Panc1 (cell line): ENCODE results near the gene ARFRP1. TPM values are rescaled to one million over a fixed set of nuclear protein-coding genes. Genes with fewer than 3 reads are reported as not detected.

Experiments
- ATAC-seq: fragments of 200-7000 bp; cut with Tn5 transposase; 2 replicates; pipeline ENCODE4 v1.9.1; 2020; ENCODE audit warnings: mild to moderate bottlenecking, moderate library complexity
- BruUV-seq: library from RNA; stranded (reverse); fragments of 400-500 nt; replicated peaks from 2 replicates; lab custom pipeline; 2021; lab: Mats Ljungman, UMichigan
- CTCF ChIA-PET: fragments of 300-600 bp; sonication (Branson Sonifier 250); formaldehyde crosslinking; loops from one replicate; lab custom pipeline; 2022; ENCODE audit warnings: antibody characterized with exemption; lab: Charles Lee
- POLR2A ChIA-PET: fragments of 300-600 bp; sonication (Branson Sonifier 250); formaldehyde crosslinking; loops from one replicate; lab custom pipeline; 2022; ENCODE audit warnings: antibody characterized with exemption; lab: Charles Lee
- DNase-seq: peaks from one replicate; pipeline ENCODE4 v3.0.0-alpha.2; 2010; ENCODE audit warnings: low read depth, low spot score
- H3K27ac ChIP-seq: 2 replicates; pipeline ENCODE4 v1.5.1; 2011; ENCODE audit warnings: mild to moderate bottlenecking, low read length, inconsistent platforms
- H3K27me3 ChIP-seq: fragments of 200-500 bp; sonication (Bioruptor generic); 2 replicates; pipeline ENCODE4 v1.6.0; 2014; ENCODE audit warnings: low read length, inconsistent platforms; ENCODE audit not compliant: control insufficient read depth, insufficient read depth
- H3K36me3 ChIP-seq: fragments of 200-500 bp; sonication (Bioruptor generic); 2 replicates; pipeline ENCODE4 v1.5.1; 2014; ENCODE audit warnings: inconsistent platforms, mild to moderate bottlenecking, low read length, moderate library complexity; ENCODE audit not compliant: control insufficient read depth, insufficient read depth
- H3K4me1 ChIP-seq: 2 replicates; pipeline ENCODE4 v1.5.1; 2011; ENCODE audit warnings: inconsistent platforms, mild to moderate bottlenecking, low read length, moderate library complexity; ENCODE audit not compliant: control insufficient read depth, insufficient read depth
- H3K4me3 ChIP-seq, 2 experiments: 2 replicates each; pipeline ENCODE4 v1.5.1; 2011 to 2012; ENCODE audit warnings: low read depth in 2 of 2, low read length in 2 of 2, mild to moderate bottlenecking in 2 of 2, inconsistent platforms in 1 of 2, moderate library complexity in 1 of 2
- H3K9me3 ChIP-seq: fragments of 200-500 bp; sonication (Bioruptor generic); 2 replicates; pipeline ENCODE4 v1.5.1; 2014; ENCODE audit warnings: low read depth, mild to moderate bottlenecking, inconsistent platforms, low read length, moderate library complexity; ENCODE audit not compliant: control insufficient read depth, insufficient read depth
- CTCF ChIP-seq: fragments of 450-650 bp; IDR thresholded peaks from 2 replicates; pipeline ENCODE4 v1.5.1; 2017; ENCODE audit warnings: mild to moderate bottlenecking
- POLR2AphosphoS5 ChIP-seq: IDR thresholded peaks from 2 replicates; pipeline ENCODE4 v1.6.1; 2012; ENCODE audit warnings: mild to moderate bottlenecking, low read depth, low read length, moderate library complexity
- REST ChIP-seq, 2 experiments: IDR thresholded peaks; 2 replicates each; pipeline ENCODE4 v1.6.1; 2011 to 2012; ENCODE audit warnings: low read depth in 2 of 2, control low read depth in 1 of 2, low read length in 1 of 2, mild to moderate bottlenecking in 1 of 2, moderate library complexity in 1 of 2; ENCODE audit not compliant: insufficient read depth in 1 of 2
- SIN3A ChIP-seq: IDR thresholded peaks from 2 replicates; pipeline ENCODE4 v1.6.1; 2012; ENCODE audit warnings: low read depth, mild to moderate bottlenecking, low read length, moderate library complexity, borderline replicate concordance; ENCODE audit not compliant: insufficient read depth
- TCF7L2 ChIP-seq: IDR thresholded peaks from 2 replicates; pipeline ENCODE4 v1.6.1; 2011; ENCODE audit warnings: mild to moderate bottlenecking, low read depth, low read length, inconsistent platforms
- in situ Hi-C: cut with HindIII; loops from 2 replicates; pipeline ENCODE4 v1.10.0; 2016; ENCODE audit warnings: low sequenced_read_pairs, low pct_unique_long_range_greater_than_20kb
- intact Hi-C: fragments of 100-400 bp; cut with micrococcal nuclease; formaldehyde crosslinking; loops from one replicate; pipeline ENCODE4 v1.10.0; 2022; ENCODE audit not compliant: unreplicated experiment
- total RNA-seq: library from RNA; stranded (reverse); gene quantifications from one replicate; pipeline ENCODE4 v1.2.1, GENCODE V29; 2021; ENCODE audit not compliant: unreplicated experiment

ARFRP1 gene
- total RNA-seq, 1 experiment from 2014 or later = 57.9 TPM

- Histone ChIP-seq H3K9me3 (no peaks in the 10 kb centered on the region), H3K27me3 (no peaks in the 10 kb centered on the region), H3K4me1 (peaks cover 32% of the 10 kb centered on the region), H3K36me3 (no peaks in the 10 kb centered on the region), H3K27ac (no peak overlapping the region), H3K4me3 (no peak overlapping the region)
- TSS peak; percentile 52 for BruUV-seq
- intact Hi-C loops (no loop called here), in situ Hi-C loops (no loop called here)
- no peak for ATAC-seq
- ChIA-PET POLR2A (interaction anchor here (0.6 kb wide), 1 partner anchor 160 kb away, joined by 10 read pairs; no protein-coding TSS in a partner anchor), CTCF (interaction anchor here (0.5 kb wide), 1 partner anchor 50 kb away, joined by 5 read pairs; no protein-coding TSS in a partner anchor)
- no peak for DNase-seq
- no peak for TF ChIP-seq CTCF
- TF ChIP-seq TCF7L2 = no peak
- TF ChIP-seq REST (IDR thresholded peaks at IDR 0.05; ENCODE audit: insufficient read depth in 1 of 2, low read depth in 2 of 2, low read length in 1 of 2) = no peak
- TF ChIP-seq POLR2AphosphoS5 = no peak
- TF ChIP-seq SIN3A = no peak
These were observed 27.4 kb upstream of the ARFRP1 start for GRCh38 chr20:63734946-63735858.

GRCh38 chr20:63734111-63734945 is 26.6 kb upstream of the ARFRP1 start:
- ChIA-PET CTCF (interaction anchor here (1.0 kb wide), 1 partner anchor 197 kb away, joined by 3 read pairs; the partner anchor contains the start of gene PTK6), POLR2A (interaction anchor here (0.6 kb wide), 1 partner anchor 161 kb away, joined by 10 read pairs; no protein-coding TSS in a partner anchor)
- intact Hi-C loops (no loop called here), in situ Hi-C loops (no loop called here)
- BruUV-seq = no TSS peak
- Histone ChIP-seq H3K27me3 (no peaks in the 10 kb centered on the region), H3K4me1 (peaks cover 32% of the 10 kb centered on the region), H3K9me3 (no peaks in the 10 kb centered on the region), H3K4me3 (no peak overlapping the region), H3K27ac (no peak overlapping the region), H3K36me3 (0 out of 2 replicates have a peak, but pooled peaks cover 2% of the 10 kb centered on the region)
- DNase-seq (no peak), ATAC-seq (no peak)
- TF ChIP-seq TCF7L2 (no peak), CTCF (no peak), POLR2AphosphoS5 (no peak), REST (IDR thresholded peaks at IDR 0.05; ENCODE audit: insufficient read depth in 1 of 2, low read depth in 2 of 2, low read length in 1 of 2) (no peak), SIN3A (no peak)
